Cardiac septum (tissue), 1 donor: ENCODE measurements around the gene PRELID3B. TPM values are rescaled to one million over a fixed set of nuclear protein-coding genes. Genes with fewer than 3 reads are reported as not detected.
"Not testable (repeated sequence)": the region's sequence is repeated elsewhere in the genome, so short reads cannot be mapped to it uniquely, and the experiment has no call there.

Source experiments
- DNase-seq: peaks from one replicate; pipeline ENCODE4 v3.0.0-alpha.2; 2020; ENCODE audit warnings: low spot score
- intact Hi-C: fragments of 100-400 bp; cut with DNase I; formaldehyde crosslinking; loops from one replicate; pipeline ENCODE4 v1.14.0; 2022
- total RNA-seq: library from RNA; stranded (reverse); fragmentation: NEBNext Ultra II Directional; extraction: Animal tissue kit (Norgen Biotek cat#: 25700); gene quantifications from one replicate; pipeline ENCODE4 v1.2.1, GENCODE V29; 2021
- donor health status: DM: no; HTN: no; CAD: no.

The PRELID3B gene
- total RNA-seq, 1 donor from 2014 or later, result 41.4 TPM

DNA sequence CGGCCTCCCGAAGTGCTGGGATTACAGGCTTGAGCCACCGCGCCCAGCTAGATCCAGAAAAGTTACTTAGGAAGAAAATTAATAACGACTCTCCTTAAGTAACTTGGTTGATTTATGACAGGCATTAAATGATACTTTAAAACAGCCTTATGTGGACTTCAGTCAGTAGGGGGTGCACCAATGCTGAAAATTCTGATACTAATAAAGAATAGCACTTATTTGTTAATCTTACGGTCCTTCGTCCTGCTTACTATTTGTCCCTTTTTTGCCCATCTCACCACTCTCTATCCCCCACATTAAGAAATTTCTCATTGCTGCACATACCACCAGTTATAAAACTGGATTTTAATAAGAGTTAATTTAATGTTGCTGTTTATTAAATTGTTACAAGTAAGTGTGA, 12.7 kb upstream of the PRELID3B start:
- no peak for DNase-seq
- intact Hi-C loops, result no loop called here

- intact Hi-C loops, result loop anchor here (5.0 kb wide), 1 partner anchor 51 kb away; no protein-coding TSS in a partner anchor
- DNase-seq, result no peak
These were observed 9.1 kb upstream of the PRELID3B start for GRCh38 chr20:59051666-59052185.

DNA sequence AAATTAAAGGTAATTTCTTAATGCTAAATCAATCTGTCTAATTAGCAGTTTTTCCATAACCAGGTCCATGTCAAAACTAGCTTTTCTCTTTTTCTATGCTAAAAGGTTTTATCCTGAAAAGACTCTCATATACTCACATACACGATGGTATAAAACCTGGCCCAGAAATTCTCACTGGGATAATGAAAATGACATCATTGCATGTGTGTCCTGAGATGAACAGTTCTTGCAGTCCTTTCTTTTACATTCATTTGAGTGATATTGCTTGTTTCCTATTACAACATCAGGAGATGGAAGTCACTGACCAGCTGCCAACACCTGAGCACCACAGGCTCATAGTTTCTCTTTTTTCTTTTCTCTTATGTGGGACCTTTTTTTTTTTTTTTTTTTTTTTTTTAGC, 7.9 kb upstream of the PRELID3B start:
- no peak for DNase-seq
- intact Hi-C loops, result loop anchor here (5.0 kb wide), 1 partner anchor 52 kb away; no protein-coding TSS in a partner anchor

- intact Hi-C loops, result no loop called here
- DNase-seq, result no peak
These were observed 6.1 kb upstream of the PRELID3B start for GRCh38 chr20:59048681-59049030.

DNA sequence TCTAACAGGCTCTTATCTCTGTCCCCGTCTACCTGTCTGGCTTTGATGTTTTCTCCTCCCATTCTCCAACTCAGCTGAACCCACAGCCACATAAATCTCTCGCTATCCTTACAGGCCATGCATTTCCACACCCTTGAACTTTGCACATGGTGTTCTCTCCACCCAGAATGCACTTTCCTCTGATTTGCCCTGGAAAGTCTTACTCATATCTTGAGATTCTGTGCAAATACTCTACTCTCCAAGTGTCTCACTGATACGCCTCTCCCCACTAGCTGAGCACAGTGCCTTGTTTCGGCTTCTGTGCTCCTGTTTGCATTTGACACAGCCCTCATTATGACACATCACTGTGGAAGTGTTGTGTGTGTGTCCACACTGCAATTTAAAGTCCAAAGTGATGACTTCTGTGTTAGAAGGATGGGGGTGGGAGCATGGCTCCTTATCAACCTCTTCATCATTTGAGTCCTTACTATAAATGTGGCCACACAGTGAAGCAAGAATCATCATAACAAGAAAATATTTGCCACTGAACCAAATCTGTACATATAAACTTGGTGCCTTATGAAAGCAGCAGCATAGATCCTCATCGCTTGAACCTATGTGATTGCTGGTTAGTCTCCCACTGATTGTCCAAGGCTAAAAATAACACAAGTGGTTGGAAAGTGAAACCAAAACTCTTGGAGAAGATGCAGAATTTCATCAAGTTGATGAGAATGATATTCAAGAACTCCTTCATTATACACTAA, 5.5 kb upstream of the PRELID3B start:
- no peak for DNase-seq
- intact Hi-C loops, result no loop called here

DNA sequence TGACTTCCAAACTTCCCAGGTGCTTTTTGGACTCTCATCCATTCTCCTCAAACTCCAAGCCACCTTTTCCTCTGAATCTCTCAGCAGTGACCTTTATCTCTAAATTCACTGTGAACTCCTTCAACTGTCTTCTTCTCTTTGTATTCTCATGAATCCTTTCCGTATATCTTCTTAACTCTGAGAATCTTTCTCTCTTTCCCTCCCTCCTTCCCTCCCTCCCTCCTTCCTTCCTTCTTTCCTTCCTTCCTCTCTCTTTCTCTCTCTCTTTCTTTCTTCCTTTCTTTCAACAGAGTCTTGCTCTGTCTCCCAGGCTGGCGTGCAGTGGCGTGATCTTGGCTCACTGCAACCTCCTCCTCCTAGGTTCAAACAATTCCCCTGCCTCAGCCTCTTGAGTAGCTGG, 4.3 kb upstream of the PRELID3B start:
- DNase-seq, result no peak
- intact Hi-C loops, result no loop called here

DNA sequence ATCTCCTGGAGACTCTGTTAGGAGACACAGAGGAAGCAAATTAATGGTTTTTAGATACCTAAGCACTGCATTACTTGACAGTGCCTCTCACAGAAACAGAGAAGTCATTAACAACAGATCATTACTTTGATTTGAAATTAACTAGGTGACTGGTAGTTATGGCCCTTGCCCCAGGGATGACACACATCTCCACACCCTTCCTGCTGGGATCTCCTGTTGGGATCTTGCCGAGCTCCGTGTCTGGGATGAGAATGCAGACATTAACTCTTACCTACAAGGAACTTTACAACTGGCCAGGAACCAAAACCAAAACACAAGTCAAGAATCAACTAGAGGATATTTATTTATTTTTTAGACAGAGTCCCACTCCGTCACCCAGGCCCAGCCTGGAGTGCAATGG, 2.2 kb upstream of the PRELID3B start:
- intact Hi-C loops, result no loop called here
- DNase-seq, result no peak

DNA sequence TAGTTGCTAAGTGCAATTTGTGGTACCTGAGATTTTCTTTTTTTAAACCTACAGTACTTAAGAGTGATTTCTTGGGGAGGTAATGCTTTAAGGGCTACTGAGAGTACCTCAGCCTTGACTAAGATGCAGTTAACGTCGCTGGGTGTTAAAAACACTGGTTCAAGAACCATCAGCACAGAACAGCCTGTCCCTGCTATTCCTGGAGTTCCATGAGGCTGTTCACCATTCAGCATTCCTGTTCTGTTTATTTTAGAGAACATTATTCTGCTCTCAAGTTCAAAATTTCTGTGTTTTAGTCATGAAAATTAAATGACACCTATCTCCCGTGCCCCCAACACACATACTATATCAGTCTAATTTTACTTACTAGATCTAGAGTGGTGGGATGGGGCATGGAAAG, 1.7 kb upstream of the PRELID3B start:
- intact Hi-C loops, result no loop called here
- no peak for DNase-seq

- intact Hi-C loops, result loop anchor here (2.0 kb wide), 1 partner anchor 153 kb away; no protein-coding TSS in a partner anchor
- DNase-seq, result no peak
These were observed 1.1 kb upstream of the PRELID3B start for GRCh38 chr20:59043698-59044097.

DNA sequence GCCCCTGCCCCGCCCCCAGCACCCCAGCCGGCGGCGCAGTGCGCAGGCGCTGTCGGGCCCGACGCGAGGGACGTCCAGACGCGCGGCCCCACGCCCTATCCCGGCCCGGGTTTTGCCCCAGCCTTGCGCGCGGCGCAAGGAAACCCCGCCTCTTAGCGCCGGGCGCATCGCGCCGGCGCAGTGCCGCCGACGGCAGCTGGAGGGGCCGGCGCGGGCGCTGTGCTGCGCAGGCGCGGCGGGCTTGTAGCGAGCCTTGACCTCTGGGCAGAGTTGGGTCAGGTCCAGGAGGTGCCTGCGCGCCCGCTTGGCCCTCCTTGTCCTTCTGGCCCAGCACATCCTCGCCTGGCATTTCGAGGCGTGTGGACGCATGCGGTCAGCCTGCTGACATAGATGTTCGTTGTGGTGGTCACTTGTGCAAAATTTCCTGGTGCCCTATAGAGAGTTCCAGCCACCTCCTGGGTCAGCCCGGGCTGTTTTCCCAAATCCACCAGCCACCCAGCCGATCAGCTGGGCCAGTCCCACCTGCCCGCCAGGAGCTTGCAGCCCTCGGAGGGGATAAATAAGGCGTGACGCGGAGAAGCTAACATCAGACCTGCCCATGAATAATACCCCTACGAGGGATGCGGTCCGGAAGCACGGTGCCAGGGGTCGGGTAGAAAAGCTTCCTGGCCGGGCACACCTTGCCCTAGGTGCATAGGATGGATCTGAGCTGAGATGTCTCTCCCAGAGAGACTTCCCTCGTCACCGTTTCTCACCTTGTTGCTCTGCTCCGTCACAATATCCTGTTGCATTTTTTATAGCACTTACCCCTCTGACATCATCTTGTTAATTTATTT, 428 bp upstream of the PRELID3B start:
- intact Hi-C loops, result loop anchor here (1.0 to 2.0 kb wide), 2 partner anchors 11 to 152 kb away; partner anchors contain the start of gene ATP5F1E
- peak; percentile 97 for DNase-seq

DNA sequence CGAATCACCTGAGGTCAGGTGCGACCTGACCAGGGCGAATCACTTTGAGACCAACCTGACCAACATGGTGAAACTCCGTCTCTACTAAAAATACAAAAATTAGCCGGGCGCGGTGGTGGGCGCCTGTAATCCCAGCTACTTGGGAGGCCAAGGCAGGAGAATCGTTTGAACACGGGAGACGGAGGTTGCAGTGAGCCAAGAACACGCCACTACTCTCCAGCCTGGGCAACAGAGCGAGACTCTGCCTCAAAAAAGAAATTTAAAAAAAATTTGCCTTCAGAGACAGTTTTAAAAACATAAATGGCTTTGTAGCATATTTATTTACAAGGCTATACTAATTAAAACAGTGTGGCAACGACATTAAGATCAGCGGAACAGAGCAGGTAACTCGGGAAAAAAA, 1.1 kb downstream of the PRELID3B start:
- intact Hi-C loops, DNase-seq: not testable (repeated sequence)

DNA sequence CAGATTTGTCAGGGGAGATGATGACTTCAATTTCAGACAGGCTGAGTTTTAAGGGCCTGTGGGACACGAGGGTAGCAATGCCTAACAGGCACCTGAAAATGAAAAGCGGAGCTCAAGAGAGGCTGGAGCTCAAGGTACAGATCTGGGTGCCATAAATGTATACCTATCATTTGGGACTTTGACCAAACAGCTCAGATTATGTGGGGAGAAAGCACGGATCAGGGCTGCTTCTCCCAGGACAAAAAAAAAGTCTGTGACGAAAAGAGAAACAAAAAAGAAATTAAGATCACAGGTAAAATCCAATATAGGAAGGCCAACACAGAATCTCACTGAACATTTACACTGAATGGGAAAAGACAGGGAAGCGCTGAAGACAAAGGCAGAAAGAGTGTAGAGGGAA, 1.9 kb downstream of the PRELID3B start:
- intact Hi-C loops, result no loop called here
- no peak for DNase-seq

GRCh38 chr20:59039233-59039632, 3.4 kb downstream of the PRELID3B start:
- intact Hi-C loops, result no loop called here
- DNase-seq, result no peak

DNA sequence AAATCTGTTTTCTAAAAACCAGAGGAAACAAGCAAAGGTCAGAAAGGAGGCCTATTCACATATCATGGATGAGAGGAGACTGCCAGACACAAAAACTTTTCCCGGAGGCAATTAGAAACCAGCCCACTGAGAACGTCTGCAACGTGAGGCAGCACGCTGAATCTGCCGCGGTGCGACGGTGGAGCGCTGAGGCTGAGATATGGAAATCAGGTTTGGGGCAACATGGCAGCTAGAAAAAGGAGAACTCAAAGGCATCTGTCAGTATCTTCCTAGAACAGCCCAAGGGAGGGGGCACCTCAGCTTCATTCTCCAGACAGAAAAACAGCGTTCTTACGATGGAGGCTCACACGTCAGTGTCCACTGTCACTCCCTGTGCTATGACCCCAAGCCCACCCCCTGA, 5.2 kb downstream of the PRELID3B start:
- intact Hi-C loops, result no loop called here
- no peak for DNase-seq

DNA sequence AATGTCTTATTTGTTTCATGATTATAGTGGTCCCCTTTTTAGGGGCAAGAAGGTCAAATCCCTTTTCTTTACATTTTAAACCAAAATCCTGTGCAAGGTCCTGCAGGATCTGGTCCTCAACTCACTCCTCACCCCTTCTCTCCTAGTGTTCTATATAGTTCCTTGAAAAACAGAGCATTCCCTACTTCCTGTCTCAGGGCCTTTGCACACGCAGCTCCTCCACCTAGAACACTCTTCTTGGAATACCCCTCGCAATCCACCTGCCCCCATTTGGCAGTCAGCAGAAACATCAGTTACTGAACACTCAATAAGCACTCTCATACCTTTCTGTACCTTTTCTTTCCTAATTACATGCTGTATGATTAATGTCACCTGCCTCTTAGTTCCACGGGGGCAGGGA, 7.2 kb downstream of the PRELID3B start:
- intact Hi-C loops, result no loop called here
- DNase-seq, result no peak

GRCh38 chr20:59033616-59034165, 8.9 kb downstream of the PRELID3B start:
- DNase-seq, result no peak
- intact Hi-C loops, result loop anchor here (5.0 kb wide), 1 partner anchor 51 kb away; the partner anchor contains the start of gene NELFCD

GRCh38 chr20:59033093-59033492, 9.5 kb downstream of the PRELID3B start:
- DNase-seq, result no peak
- intact Hi-C loops, result loop anchor here (5.0 kb wide), 1 partner anchor 51 kb away; the partner anchor contains the start of gene NELFCD

GRCh38 chr20:59032713-59033059, 9.9 kb downstream of the PRELID3B start:
- DNase-seq, result no peak
- intact Hi-C loops, result loop anchor here (1.0 to 5.0 kb wide), 2 partner anchors 10 to 50 kb away; partner anchors contain the start of genes NELFCD and PRELID3B

DNA sequence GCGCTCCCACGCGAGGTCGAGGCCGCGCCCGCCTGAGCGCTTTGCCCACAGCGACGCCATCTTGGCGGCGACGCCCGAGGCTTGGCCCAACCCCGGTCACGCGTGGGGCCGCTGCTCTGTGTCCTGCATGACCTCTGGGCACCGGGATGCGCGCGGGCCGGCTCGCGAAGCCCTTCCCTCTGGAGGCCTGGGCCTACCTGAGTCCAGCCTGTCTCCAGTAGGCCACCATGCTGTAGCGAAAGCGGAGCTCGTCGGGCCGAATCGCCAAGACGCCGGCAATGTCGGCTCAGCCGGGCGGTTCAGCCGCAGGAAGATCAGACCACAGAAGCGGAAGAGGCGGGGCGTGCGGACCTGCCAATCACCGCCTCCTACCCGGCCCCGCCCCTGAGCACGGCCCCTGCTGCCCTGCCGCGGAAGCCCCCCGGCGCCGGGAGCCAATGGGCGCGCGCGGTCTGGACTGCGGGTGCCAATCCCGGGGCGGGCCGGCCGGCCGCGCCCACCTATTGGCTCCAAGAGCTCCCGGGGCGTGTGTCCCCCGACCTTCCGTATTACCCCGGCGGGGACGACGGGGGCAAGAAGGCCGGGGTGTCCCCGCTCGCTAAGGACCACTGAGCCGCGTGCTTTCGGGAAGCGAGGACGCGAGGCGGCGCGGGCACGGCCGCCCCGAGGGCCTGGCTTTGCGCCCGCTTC, 10.4 kb downstream of the PRELID3B start, which contains the start of gene ATP5F1E:
TSS of gene ATP5F1E (minus strand) at position 313 of the 690 bp plus-strand sequence. CDS start at position 229, 84 bp downstream.
- intact Hi-C loops, result loop anchor here (1.0 to 5.0 kb wide), 2 partner anchors 10 to 50 kb away; partner anchors contain the start of genes NELFCD and PRELID3B

More for the DNA sequence above, 10.4 kb downstream of the PRELID3B start, which contains the start of gene ATP5F1E:
- DNase-seq, result peak; percentile 97
